Chondrocyte (in vitro differentiated cells): ENCODE results near the gene G3BP1. TPM values are rescaled to one million over a fixed set of nuclear protein-coding genes. Genes with fewer than 3 reads are reported as not detected.
"Not testable (repeated sequence)": the region's sequence is repeated elsewhere in the genome, so short reads cannot be mapped to it uniquely, and the experiment has no call there.

Experiments used
- DNase-seq: peaks from one replicate; pipeline ENCODE4 v3.0.0; 2021; ENCODE audit warnings: mixed read lengths, low spot score
- H3K27ac Mint-ChIP-seq: one replicate; pipeline ENCODE4 v1.8.0; 2021; ENCODE audit warnings: mild to moderate bottlenecking, moderate library complexity, mixed read lengths; ENCODE audit not compliant: unreplicated experiment
- H3K27me3 Mint-ChIP-seq: 2 replicates; pipeline ENCODE4 v1.8.0; 2021; ENCODE audit warnings: low read depth, mixed read lengths
- H3K36me3 Mint-ChIP-seq: 2 replicates; pipeline ENCODE4 v1.8.0; 2021; ENCODE audit warnings: low read depth, mixed read lengths
- H3K4me1 Mint-ChIP-seq: 2 replicates; pipeline ENCODE4 v1.8.0; 2021; ENCODE audit warnings: low read depth, mild to moderate bottlenecking, mixed read lengths
- H3K4me3 Mint-ChIP-seq: one replicate; pipeline ENCODE4 v1.8.0; 2021; ENCODE audit warnings: mild to moderate bottlenecking, moderate library complexity, mixed read lengths; ENCODE audit not compliant: unreplicated experiment
- H3K9me3 Mint-ChIP-seq: 2 replicates; pipeline ENCODE4 v1.8.0; 2021; ENCODE audit warnings: low read depth, mixed read lengths
- CTCF ChIP-seq: fragments of 200-600 bp; sonication (generic); IDR thresholded peaks from 2 replicates; pipeline ENCODE4 v1.5.0; 2021; ENCODE audit warnings: antibody characterized with exemption, mild to moderate bottlenecking, moderate library complexity
- total RNA-seq: library from RNA; stranded (reverse); gene quantifications from 3 replicates; pipeline ENCODE4 v1.2.1, GENCODE V29; 2021

The G3BP1 gene
- total RNA-seq, 1 donor from 2014 or later, result 181 TPM

- Mint-ChIP-seq H3K9me3 (peaks cover 36% of the 10 kb centered on the region), H3K27me3 (no peaks in the 10 kb centered on the region), H3K4me1 (peaks cover 7% of the 10 kb centered on the region), H3K27ac (no peak overlapping the region), H3K4me3 (no peak overlapping the region), H3K36me3 (peaks cover 38% of the 10 kb centered on the region)
- no peak for DNase-seq
- TF ChIP-seq CTCF, result no peak
These were observed 57.6 kb downstream of the G3BP1 start for GRCh38 chr5:151829370-151829769.

- not testable (repeated sequence) for H3K27me3 Mint-ChIP-seq, H3K4me1 Mint-ChIP-seq, DNase-seq, H3K27ac Mint-ChIP-seq, H3K4me3 Mint-ChIP-seq
- H3K36me3 Mint-ChIP-seq, result peaks cover 54% of the 10 kb centered on the region
- H3K9me3 Mint-ChIP-seq, result peaks cover 65% of the 10 kb centered on the region
These were observed 61.1 kb downstream of the G3BP1 start for GRCh38 chr5:151832843-151833242.

- no peaks in the 10 kb centered on the region for H3K36me3 Mint-ChIP-seq
- DNase-seq, result no peak
- TF ChIP-seq CTCF, result no peak
- H3K27ac Mint-ChIP-seq, result no peak overlapping the region
- no peak overlapping the region for H3K4me3 Mint-ChIP-seq
- no peaks in the 10 kb centered on the region for H3K4me1 Mint-ChIP-seq
- H3K9me3 Mint-ChIP-seq, result peaks cover 3% of the 10 kb centered on the region
- peaks cover 1% of the 10 kb centered on the region for H3K27me3 Mint-ChIP-seq
These were observed 75.0 kb downstream of the G3BP1 start for GRCh38 chr5:151846765-151847164.

- Mint-ChIP-seq H3K9me3 (peaks cover 3% of the 10 kb centered on the region), H3K27me3 (peaks cover 1% of the 10 kb centered on the region), H3K27ac (no peak overlapping the region), H3K36me3 (no peaks in the 10 kb centered on the region), H3K4me3 (no peak overlapping the region), H3K4me1 (no peaks in the 10 kb centered on the region)
- DNase-seq, result no peak
- no peak for TF ChIP-seq CTCF
These were observed 76.1 kb downstream of the G3BP1 start for GRCh38 chr5:151847871-151848270.

- no peak overlapping the region for H3K27ac Mint-ChIP-seq
- no peak for DNase-seq
- peaks cover 3% of the 10 kb centered on the region for H3K9me3 Mint-ChIP-seq
- no peak overlapping the region for H3K4me3 Mint-ChIP-seq
- TF ChIP-seq CTCF, result no peak
- peaks cover 3% of the 10 kb centered on the region for H3K27me3 Mint-ChIP-seq
- H3K36me3 Mint-ChIP-seq, result peaks cover 3% of the 10 kb centered on the region
- H3K4me1 Mint-ChIP-seq, result no peaks in the 10 kb centered on the region
These were observed 83.9 kb downstream of the G3BP1 start for GRCh38 chr5:151855701-151856100.

- TF ChIP-seq CTCF, result no peak
- H3K27me3 Mint-ChIP-seq, result peaks cover 3% of the 10 kb centered on the region
- no peak for DNase-seq
- peaks cover 3% of the 10 kb centered on the region for H3K9me3 Mint-ChIP-seq
- no peak overlapping the region for H3K27ac Mint-ChIP-seq
- no peaks in the 10 kb centered on the region for H3K4me1 Mint-ChIP-seq
- peaks cover 5% of the 10 kb centered on the region for H3K36me3 Mint-ChIP-seq
- H3K4me3 Mint-ChIP-seq, result no peak overlapping the region
These were observed 85.1 kb downstream of the G3BP1 start for GRCh38 chr5:151856861-151857260.

GRCh38 chr5:151860867-151861266 is 89.1 kb downstream of the G3BP1 start:
- H3K27ac Mint-ChIP-seq, H3K9me3 Mint-ChIP-seq, H3K4me1 Mint-ChIP-seq, H3K27me3 Mint-ChIP-seq, H3K4me3 Mint-ChIP-seq, DNase-seq, H3K36me3 Mint-ChIP-seq: not testable (repeated sequence)
